Tibial nerve (tissue), 3 donors: ENCODE data around the gene ZSWIM7.

Source experiments
- POLR2A ChIP-seq, 2 donors: fragments of 450-650 bp; IDR thresholded peaks; one replicate each; pipeline ENCODE4 v1.6.1; 2017; ENCODE audit warnings: antibody characterized with exemption in 2 of 2, mild to moderate bottlenecking in 2 of 2, moderate library complexity in 2 of 2
- TF ChIP-seq, protein P1 (sequence below), 5 experiments: fragments of 200-600 bp in 3 of 5; fragments of 450-650 bp in 2 of 5; sonication (generic) in 3 of 5; IDR thresholded peaks; one replicate each; pipeline ENCODE4 v1.5.1; 2016 to 2019; ENCODE audit warnings: antibody characterized with exemption in 5 of 5, mild to moderate bottlenecking in 3 of 5, moderate library complexity in 2 of 5

DNA sequence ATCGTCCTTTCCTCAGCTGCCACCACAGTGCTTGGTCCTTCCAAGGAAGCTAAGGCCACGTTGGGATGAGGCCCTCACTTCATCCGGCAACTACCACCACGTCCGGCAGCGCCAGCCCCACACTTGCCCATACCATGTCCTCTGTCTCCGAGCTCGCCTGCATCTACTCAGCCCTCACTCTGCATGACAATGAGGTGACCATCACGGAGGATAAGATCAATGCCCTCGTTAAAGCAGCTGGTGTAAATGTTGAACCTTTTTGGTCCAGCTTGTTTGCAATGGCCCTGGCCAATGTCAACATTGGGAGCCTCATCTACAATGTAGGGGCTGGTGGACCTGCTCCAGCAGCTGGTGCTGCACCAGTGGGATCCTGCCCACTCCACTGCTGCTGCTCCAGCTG, 45.0 kb upstream of the ZSWIM7 start:
- TF ChIP-seq, protein P1, sequence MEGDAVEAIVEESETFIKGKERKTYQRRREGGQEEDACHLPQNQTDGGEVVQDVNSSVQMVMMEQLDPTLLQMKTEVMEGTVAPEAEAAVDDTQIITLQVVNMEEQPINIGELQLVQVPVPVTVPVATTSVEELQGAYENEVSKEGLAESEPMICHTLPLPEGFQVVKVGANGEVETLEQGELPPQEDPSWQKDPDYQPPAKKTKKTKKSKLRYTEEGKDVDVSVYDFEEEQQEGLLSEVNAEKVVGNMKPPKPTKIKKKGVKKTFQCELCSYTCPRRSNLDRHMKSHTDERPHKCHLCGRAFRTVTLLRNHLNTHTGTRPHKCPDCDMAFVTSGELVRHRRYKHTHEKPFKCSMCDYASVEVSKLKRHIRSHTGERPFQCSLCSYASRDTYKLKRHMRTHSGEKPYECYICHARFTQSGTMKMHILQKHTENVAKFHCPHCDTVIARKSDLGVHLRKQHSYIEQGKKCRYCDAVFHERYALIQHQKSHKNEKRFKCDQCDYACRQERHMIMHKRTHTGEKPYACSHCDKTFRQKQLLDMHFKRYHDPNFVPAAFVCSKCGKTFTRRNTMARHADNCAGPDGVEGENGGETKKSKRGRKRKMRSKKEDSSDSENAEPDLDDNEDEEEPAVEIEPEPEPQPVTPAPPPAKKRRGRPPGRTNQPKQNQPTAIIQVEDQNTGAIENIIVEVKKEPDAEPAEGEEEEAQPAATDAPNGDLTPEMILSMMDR (IDR thresholded peaks at IDR 0.05): no peak
- no peak for TF ChIP-seq POLR2A (IDR thresholded peaks at IDR 0.05)
